IMR-90 (cell line): Measurements from ENCODE around the gene ARPP21. TPM values are rescaled to one million over a fixed set of nuclear protein-coding genes. Genes with fewer than 3 reads are reported as not detected.

Source experiments
- ATAC-seq: fragments of 200-7000 bp; cut with Tn5 transposase; 2 replicates; pipeline ENCODE4 v1.9.1; 2020; ENCODE audit warnings: low read depth, mild to moderate bottlenecking, moderate library complexity
- BruUV-seq: library from RNA; stranded (reverse); fragments of 400-500 nt; replicated peaks from 2 replicates; lab custom pipeline; 2021; lab: Mats Ljungman, UMichigan
- CTCF ChIA-PET: fragments of 300-600 bp; formaldehyde crosslinking; extraction: SDS; loops from one replicate; lab custom pipeline; 2021; ENCODE audit warnings: antibody characterized with exemption; lab: Yijun Ruan, JAX
- POLR2A ChIA-PET: fragments of 300-600 bp; sonication (Branson Sonifier 250); formaldehyde crosslinking; loops from one replicate; lab custom pipeline; 2022; ENCODE audit warnings: antibody characterized with exemption; ENCODE audit not compliant: unreplicated experiment; lab: Charles Lee
- DNase-seq: peaks from one replicate; pipeline ENCODE4 v3.0.0; 2013
- H2AFZ ChIP-seq: replicated peaks from 2 replicates; pipeline ENCODE3; 2013; ENCODE audit warnings: low read length, mild to moderate bottlenecking; ENCODE audit not compliant: poor library complexity
- H2AK5ac ChIP-seq: 2 replicates; pipeline ENCODE4 v1.6.1; 2013; ENCODE audit warnings: low read depth, low read length, inconsistent platforms
- H2AK9ac ChIP-seq: replicated peaks from 2 replicates; pipeline ENCODE3; 2013; ENCODE audit warnings: mild to moderate bottlenecking, low read depth, low read length, moderate library complexity; ENCODE audit not compliant: poor library complexity
- H2BK120ac ChIP-seq: 2 replicates; pipeline ENCODE4 v1.6.1; 2013; ENCODE audit warnings: low read depth, low read length, inconsistent platforms
- H2BK15ac ChIP-seq: 3 replicates; pipeline ENCODE4 v1.6.1; 2013; ENCODE audit warnings: low read depth, low read length, inconsistent platforms
- H2BK20ac ChIP-seq: 2 replicates; pipeline ENCODE4 v1.6.1; 2013; ENCODE audit warnings: low read depth, mild to moderate bottlenecking, inconsistent platforms, low read length, moderate library complexity
- H2BK5ac ChIP-seq: 2 replicates; pipeline ENCODE4 v1.6.1; 2013; ENCODE audit warnings: mild to moderate bottlenecking, low read depth, low read length, inconsistent platforms; ENCODE audit not compliant: poor library complexity, severe bottlenecking
- H3K14ac ChIP-seq: replicated peaks from 2 replicates; pipeline ENCODE4 v1.6.1; 2013; ENCODE audit warnings: low read depth, low read length, inconsistent platforms
- H3K18ac ChIP-seq: 2 replicates; pipeline ENCODE4 v1.6.1; 2013; ENCODE audit warnings: low read depth, low read length, control low read depth
- H3K23ac ChIP-seq: 2 replicates; pipeline ENCODE4 v1.6.1; 2013; ENCODE audit warnings: low read depth, low read length, inconsistent platforms
- H3K27ac ChIP-seq: 2 replicates; pipeline ENCODE4 v1.5.1; 2013; ENCODE audit warnings: mild to moderate bottlenecking, control low read depth, low read length; ENCODE audit not compliant: insufficient read depth
- H3K27me3 ChIP-seq: 2 replicates; pipeline ENCODE4 v1.6.1; 2013; ENCODE audit warnings: low read length; ENCODE audit not compliant: control insufficient read depth, insufficient read depth
- H3K36me3 ChIP-seq: 2 replicates; pipeline ENCODE4 v1.6.1; 2013; ENCODE audit warnings: low read length, mixed read lengths; ENCODE audit not compliant: control insufficient read depth, insufficient read depth
- H3K4ac ChIP-seq: 2 replicates; pipeline ENCODE4 v1.6.1; 2013; ENCODE audit warnings: low read depth, low read length, inconsistent platforms
- H3K4me1 ChIP-seq: 2 replicates; pipeline ENCODE4 v1.6.1; 2013; ENCODE audit warnings: low read length, mixed read lengths; ENCODE audit not compliant: control insufficient read depth, insufficient read depth
- H3K4me2 ChIP-seq: 2 replicates; pipeline ENCODE4 v1.6.1; 2013; ENCODE audit warnings: low read depth, mild to moderate bottlenecking, control low read depth, low read length, moderate library complexity
- H3K4me3 ChIP-seq: 2 replicates; pipeline ENCODE4 v1.5.1; 2013; ENCODE audit warnings: low read depth, mild to moderate bottlenecking, control low read depth, low read length, moderate library complexity; ENCODE audit not compliant: insufficient read depth
- H3K56ac ChIP-seq: 2 replicates; pipeline ENCODE4 v1.6.1; 2013; ENCODE audit warnings: low read length, inconsistent platforms; ENCODE audit not compliant: insufficient read depth; ENCODE audit errors: extremely low read depth
- H3K79me1 ChIP-seq, 2 experiments: 2 replicates each; pipeline ENCODE4 v1.6.1; 2013; ENCODE audit warnings: low read length in 2 of 2, inconsistent platforms in 1 of 2, low read depth in 1 of 2
- H3K9ac ChIP-seq: 2 replicates; pipeline ENCODE4 v1.6.1; 2013; ENCODE audit warnings: low read depth, low read length, control low read depth
- H3K9me1 ChIP-seq: 2 replicates; pipeline ENCODE4 v1.6.1; 2013; ENCODE audit warnings: low read length, inconsistent platforms; ENCODE audit not compliant: insufficient read depth
- H3K9me3 ChIP-seq: 2 replicates; pipeline ENCODE4 v1.6.1; 2013; ENCODE audit warnings: low read length; ENCODE audit not compliant: control insufficient read depth, insufficient read depth
- H4K20me1 ChIP-seq: 2 replicates; pipeline ENCODE4 v1.6.1; 2013; ENCODE audit warnings: low read length, inconsistent platforms; ENCODE audit not compliant: insufficient read depth
- H4K5ac ChIP-seq: 2 replicates; pipeline ENCODE4 v1.6.1; 2013; ENCODE audit warnings: mild to moderate bottlenecking, low read depth, low read length, control low read depth
- H4K8ac ChIP-seq, 2 experiments: 2 replicates each; pipeline ENCODE4 v1.6.1; 2013; ENCODE audit warnings: low read depth in 2 of 2, low read length in 2 of 2, control low read depth in 1 of 2, inconsistent platforms in 1 of 2
- H4K91ac ChIP-seq: 2 replicates; pipeline ENCODE4 v1.6.1; 2013; ENCODE audit warnings: low read depth, low read length, inconsistent platforms; ENCODE audit not compliant: insufficient read depth
- BHLHE40 ChIP-seq: fragments of 150-350 bp; IDR thresholded peaks from 2 replicates; pipeline ENCODE4 v1.6.1; 2016; ENCODE audit warnings: mild to moderate bottlenecking, low read depth, low read length
- CEBPB ChIP-seq: IDR thresholded peaks from 2 replicates; pipeline ENCODE4 v1.6.1; 2012; ENCODE audit warnings: low read depth, low read length, improper control_type of control experiment
- CHD1 ChIP-seq: IDR thresholded peaks from 2 replicates; pipeline ENCODE4 v1.6.1; 2012; ENCODE audit warnings: low read depth, low read length, improper control_type of control experiment
- MAFK ChIP-seq: IDR thresholded peaks from 2 replicates; pipeline ENCODE4 v1.6.1; 2012; ENCODE audit warnings: low read depth, low read length, improper control_type of control experiment
- MAZ ChIP-seq: IDR thresholded peaks from 2 replicates; pipeline ENCODE4 v1.6.1; 2012; ENCODE audit warnings: low read depth, mild to moderate bottlenecking, low read length, improper control_type of control experiment, moderate library complexity, borderline replicate concordance
- MXI1 ChIP-seq: IDR thresholded peaks from 2 replicates; pipeline ENCODE4 v1.6.1; 2012; ENCODE audit warnings: low read depth, mild to moderate bottlenecking, low read length, moderate library complexity, borderline replicate concordance
- NFE2L2 ChIP-seq: fragments of 150-350 bp; IDR thresholded peaks from 2 replicates; pipeline ENCODE4 v1.6.1; 2016; ENCODE audit warnings: low read depth, mild to moderate bottlenecking, low read length
- RAD21 ChIP-seq: IDR thresholded peaks from 2 replicates; pipeline ENCODE4 v1.6.1; 2012; ENCODE audit warnings: low read length, improper control_type of control experiment
- RCOR1 ChIP-seq: IDR thresholded peaks from 2 replicates; pipeline ENCODE4 v1.6.1; 2012; ENCODE audit warnings: mild to moderate bottlenecking, low read length, improper control_type of control experiment; ENCODE audit not compliant: insufficient replicate concordance
- RFX5 ChIP-seq: IDR thresholded peaks from 2 replicates; pipeline ENCODE4 v1.8.0; 2012; ENCODE audit warnings: low read depth, mild to moderate bottlenecking, low read length, moderate library complexity
- SMC3 ChIP-seq: fragments of 150-350 bp; IDR thresholded peaks from 2 replicates; pipeline ENCODE4 v1.6.1; 2016; ENCODE audit warnings: low read depth, mild to moderate bottlenecking, antibody characterized with exemption, low read length, moderate library complexity
- WGBS, 2 experiments: methylation state at CpG; one replicate each; pipeline versions ENCODE4 v1.1.5 to v1.1.7; 2013; ENCODE audit warnings: missing lambda C conversion rate in 2 of 2; ENCODE audit not compliant: insufficient read length in 1 of 2; ENCODE audit errors: extremely low coverage in 2 of 2; 5-methylcytosine and 5-hydroxymethylcytosine counted together
- dilution Hi-C: fragments of 300-500 bp; cut with HindIII; formaldehyde crosslinking; loops from one replicate; pipeline ENCODE4 v1.14.3; 2018; ENCODE audit warnings: low sequenced_read_pairs; ENCODE audit not compliant: unreplicated experiment
- in situ Hi-C: fragments of 300-500 bp; cut with MboI; formaldehyde crosslinking; loops from 3 replicates; pipeline ENCODE4 v1.14.3; 2019; ENCODE audit warnings: low sequenced_read_pairs, inconsistent platforms, mixed read lengths
- intact Hi-C: fragments of 100-400 bp; cut with micrococcal nuclease; formaldehyde crosslinking; loops from 2 replicates; pipeline ENCODE4 v1.10.0; 2022
- polyA plus RNA-seq, 3 experiments: library from polyadenylated mRNA; depleted of rRNA; stranded (reverse); fragments of >200 nt; gene quantifications; 2 replicates each; pipeline ENCODE4 v1.2.3, GENCODE V29; 2012; ENCODE audit warnings: low replicate concordance in 1 of 3
- total RNA-seq: library from RNA; depleted of rRNA; stranded (reverse); fragments of >200 nt; gene quantifications from 2 replicates; pipeline ENCODE4 v1.2.3, GENCODE V29; 2012
- TF ChIP-seq, protein P1 (sequence below): fragments of 150-350 bp; IDR thresholded peaks from 2 replicates; pipeline ENCODE4 v1.6.1; 2016; ENCODE audit warnings: low read depth, mild to moderate bottlenecking, low read length, moderate library complexity, borderline replicate concordance
- TF ChIP-seq, protein P2 (sequence below): conservative IDR thresholded peaks from 2 replicates; pipeline ENCODE4 v1.5.1; 2012; ENCODE audit warnings: mild to moderate bottlenecking, low read depth, low read length, improper control_type of control experiment

Gene ARPP21
- total and polyA plus RNA-seq, 2 of the 4 experiments (the other 2 are of a cell fraction): not detected

DNA sequence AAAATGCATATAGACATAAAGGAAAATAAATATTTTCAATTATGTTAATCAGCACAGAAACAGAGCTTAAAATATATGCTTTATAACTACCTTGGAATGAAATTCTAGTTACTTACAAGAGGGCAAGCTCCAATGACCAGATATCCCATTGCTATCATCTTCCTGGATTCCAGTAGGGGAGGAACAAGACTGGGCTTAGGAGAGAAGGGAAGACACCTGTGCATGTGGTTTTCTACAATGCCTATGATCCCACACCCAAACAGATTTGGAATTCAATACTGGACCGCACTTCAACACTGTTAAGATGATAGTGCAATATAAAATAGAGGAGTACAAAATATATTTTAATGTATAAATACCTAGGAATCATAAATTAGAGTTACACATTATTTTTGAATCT, 79.6 kb downstream of the ARPP21 start:
- no peaks in the 10 kb centered on the region for H3K9me1 ChIP-seq
- H3K4me3 ChIP-seq: no peak overlapping the region
- no TSS peak for BruUV-seq
- in situ Hi-C loops (no loop called here), intact Hi-C loops (no loop called here), dilution Hi-C loops (no loop called here)
- no CpG with 5 or more reads among the region's 1 CpG for WGBS, 2 experiments
- TF ChIP-seq NFE2L2: no peak
- TF ChIP-seq, protein P1, sequence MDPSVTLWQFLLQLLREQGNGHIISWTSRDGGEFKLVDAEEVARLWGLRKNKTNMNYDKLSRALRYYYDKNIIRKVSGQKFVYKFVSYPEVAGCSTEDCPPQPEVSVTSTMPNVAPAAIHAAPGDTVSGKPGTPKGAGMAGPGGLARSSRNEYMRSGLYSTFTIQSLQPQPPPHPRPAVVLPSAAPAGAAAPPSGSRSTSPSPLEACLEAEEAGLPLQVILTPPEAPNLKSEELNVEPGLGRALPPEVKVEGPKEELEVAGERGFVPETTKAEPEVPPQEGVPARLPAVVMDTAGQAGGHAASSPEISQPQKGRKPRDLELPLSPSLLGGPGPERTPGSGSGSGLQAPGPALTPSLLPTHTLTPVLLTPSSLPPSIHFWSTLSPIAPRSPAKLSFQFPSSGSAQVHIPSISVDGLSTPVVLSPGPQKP: no peak
- TF ChIP-seq CHD1: no peak
- TF ChIP-seq MAFK: no peak
- no peak for TF ChIP-seq RFX5
- no peak for TF ChIP-seq MXI1
- TF ChIP-seq BHLHE40: no peak
- TF ChIP-seq RCOR1: no peak
- TF ChIP-seq, protein P2, sequence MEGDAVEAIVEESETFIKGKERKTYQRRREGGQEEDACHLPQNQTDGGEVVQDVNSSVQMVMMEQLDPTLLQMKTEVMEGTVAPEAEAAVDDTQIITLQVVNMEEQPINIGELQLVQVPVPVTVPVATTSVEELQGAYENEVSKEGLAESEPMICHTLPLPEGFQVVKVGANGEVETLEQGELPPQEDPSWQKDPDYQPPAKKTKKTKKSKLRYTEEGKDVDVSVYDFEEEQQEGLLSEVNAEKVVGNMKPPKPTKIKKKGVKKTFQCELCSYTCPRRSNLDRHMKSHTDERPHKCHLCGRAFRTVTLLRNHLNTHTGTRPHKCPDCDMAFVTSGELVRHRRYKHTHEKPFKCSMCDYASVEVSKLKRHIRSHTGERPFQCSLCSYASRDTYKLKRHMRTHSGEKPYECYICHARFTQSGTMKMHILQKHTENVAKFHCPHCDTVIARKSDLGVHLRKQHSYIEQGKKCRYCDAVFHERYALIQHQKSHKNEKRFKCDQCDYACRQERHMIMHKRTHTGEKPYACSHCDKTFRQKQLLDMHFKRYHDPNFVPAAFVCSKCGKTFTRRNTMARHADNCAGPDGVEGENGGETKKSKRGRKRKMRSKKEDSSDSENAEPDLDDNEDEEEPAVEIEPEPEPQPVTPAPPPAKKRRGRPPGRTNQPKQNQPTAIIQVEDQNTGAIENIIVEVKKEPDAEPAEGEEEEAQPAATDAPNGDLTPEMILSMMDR: no peak
- TF ChIP-seq MAZ: no peak
- no peak for TF ChIP-seq CEBPB
- no peak for TF ChIP-seq SMC3
- TF ChIP-seq RAD21: no peak
- no peak overlapping the region for H3K4ac ChIP-seq
- no peak overlapping the region for H3K9ac ChIP-seq
- no peaks in the 10 kb centered on the region for H3K79me1 ChIP-seq
- H3K4me2 ChIP-seq: no peak overlapping the region
- no peaks in the 10 kb centered on the region for H4K20me1 ChIP-seq
- H4K5ac ChIP-seq: no peak overlapping the region
- H2AFZ ChIP-seq: no peak overlapping the region
- H3K27ac ChIP-seq: no peak overlapping the region
- H3K9me3 ChIP-seq: peaks cover 4% of the 10 kb centered on the region; the same call in 1 of the 2 replicates
- no peak overlapping the region for H2BK5ac ChIP-seq
- no peak for DNase-seq
- H2AK5ac ChIP-seq: no peak overlapping the region
- H3K4me1 ChIP-seq: no peaks in the 10 kb centered on the region
- H3K36me3 ChIP-seq: no peaks in the 10 kb centered on the region
- no peak overlapping the region for H2AK9ac ChIP-seq
- no peak overlapping the region for H3K56ac ChIP-seq
- no peak overlapping the region for H2BK20ac ChIP-seq
- H4K8ac ChIP-seq: no peak overlapping the region
- H3K18ac ChIP-seq: no peak overlapping the region
- ATAC-seq: no peak
- H3K27me3 ChIP-seq: no peaks in the 10 kb centered on the region
- CTCF ChIA-PET: no interaction called here
- H2BK15ac ChIP-seq: no peak overlapping the region
- POLR2A ChIA-PET: no interaction called here
- H2BK120ac ChIP-seq: no peak overlapping the region
- no peak overlapping the region for H3K14ac ChIP-seq
- no peak overlapping the region for H4K91ac ChIP-seq
- no peak overlapping the region for H3K23ac ChIP-seq
